Trophoblast cell (in vitro differentiated cells and primary cell): ENCODE measurements around the gene FAM83B.

Experiments
- DNase-seq, 2 donors: peaks; one replicate each; pipeline ENCODE4 v3.0.0-alpha.2; 2016
- H2AFZ ChIP-seq: 2 replicates; pipeline ENCODE4 v1.6.1; 2013; ENCODE audit warnings: low read length, moderate library complexity, mild to moderate bottlenecking; ENCODE audit not compliant: insufficient read depth, poor library complexity
- H2AK5ac ChIP-seq: 2 replicates; pipeline ENCODE4 v1.6.1; 2013; ENCODE audit warnings: mild to moderate bottlenecking, low read length
- H2BK120ac ChIP-seq: 2 replicates; pipeline ENCODE4 v1.6.1; 2013; ENCODE audit warnings: low read length, mild to moderate bottlenecking, moderate library complexity; ENCODE audit not compliant: insufficient read depth, poor library complexity
- H2BK12ac ChIP-seq: 2 replicates; pipeline ENCODE4 v1.6.1; 2013; ENCODE audit warnings: mild to moderate bottlenecking, low read length, moderate library complexity
- H2BK5ac ChIP-seq: 2 replicates; pipeline ENCODE4 v1.6.1; 2013; ENCODE audit warnings: low read length, low read depth, moderate library complexity, mild to moderate bottlenecking; ENCODE audit not compliant: poor library complexity
- H3K14ac ChIP-seq: 2 replicates; pipeline ENCODE4 v1.6.1; 2013; ENCODE audit warnings: mild to moderate bottlenecking, low read length
- H3K18ac ChIP-seq: 2 replicates; pipeline ENCODE4 v1.6.1; 2013; ENCODE audit warnings: mild to moderate bottlenecking, low read length
- H3K23ac ChIP-seq: 2 replicates; pipeline ENCODE4 v1.6.1; 2013; ENCODE audit warnings: low read length
- H3K27ac ChIP-seq: 2 replicates; pipeline ENCODE4 v1.5.1; 2013; ENCODE audit warnings: low read depth, mild to moderate bottlenecking, inconsistent platforms, low read length, moderate library complexity
- H3K27me3 ChIP-seq: 2 replicates; pipeline ENCODE4 v1.6.1; 2013; ENCODE audit warnings: inconsistent platforms, mild to moderate bottlenecking, low read length, moderate library complexity; ENCODE audit not compliant: insufficient read depth
- H3K36me3 ChIP-seq, 2 experiments: 1 replicate in 1 of 2; 2 replicates in 1 of 2; pipeline ENCODE4 v1.6.1; 2013; ENCODE audit warnings: low read length in 2 of 2, mild to moderate bottlenecking in 2 of 2, moderate library complexity in 1 of 2; ENCODE audit not compliant: insufficient read depth in 2 of 2, control insufficient read depth in 1 of 2
- H3K4ac ChIP-seq: 2 replicates; pipeline ENCODE4 v1.6.1; 2013; ENCODE audit warnings: low read depth, mild to moderate bottlenecking, low read length, moderate library complexity
- H3K4me1 ChIP-seq, 2 experiments: 1 replicate in 1 of 2; 2 replicates in 1 of 2; pipeline ENCODE4 v1.6.1; 2013; ENCODE audit warnings: low read length in 2 of 2, mild to moderate bottlenecking in 2 of 2, moderate library complexity in 1 of 2; ENCODE audit not compliant: insufficient read depth in 2 of 2, control insufficient read depth in 1 of 2
- H3K4me2 ChIP-seq: 2 replicates; pipeline ENCODE4 v1.6.1; 2013; ENCODE audit warnings: inconsistent platforms, mild to moderate bottlenecking, low read length, moderate library complexity
- H3K4me3 ChIP-seq: 2 replicates; pipeline ENCODE4 v1.5.1; 2013; ENCODE audit warnings: mild to moderate bottlenecking, low read depth, low read length, inconsistent platforms
- H3K79me1 ChIP-seq: one replicate; pipeline ENCODE4 v1.6.1; 2013; ENCODE audit warnings: low read length
- H3K79me2 ChIP-seq: 2 replicates; pipeline ENCODE4 v1.6.1; 2013; ENCODE audit warnings: low read length, mild to moderate bottlenecking; ENCODE audit not compliant: control insufficient read depth, insufficient read depth, poor library complexity
- H3K9ac ChIP-seq: 2 replicates; pipeline ENCODE4 v1.6.1; 2013; ENCODE audit warnings: mild to moderate bottlenecking, low read length
- H3K9me3 ChIP-seq: 2 replicates; pipeline ENCODE4 v1.6.1; 2013; ENCODE audit warnings: low read depth, mild to moderate bottlenecking, control low read depth, inconsistent platforms, low read length; ENCODE audit not compliant: insufficient read depth
- H4K12ac ChIP-seq: 2 replicates; pipeline ENCODE4 v1.6.1; 2013; ENCODE audit warnings: low read depth, mild to moderate bottlenecking, low read length, moderate library complexity
- H4K8ac ChIP-seq: 2 replicates; pipeline ENCODE4 v1.6.1; 2013; ENCODE audit warnings: low read depth, mild to moderate bottlenecking, low read length, moderate library complexity
- H4K91ac ChIP-seq: one replicate; pipeline ENCODE4 v1.6.1; 2013; ENCODE audit warnings: low read depth, mild to moderate bottlenecking, low read length, moderate library complexity
- WGBS: extraction: QIAGEN DNeasy Blood & Tissue Kit; methylation state at CpG from one replicate; pipeline ENCODE4 v1.1.7; 2013; ENCODE audit warnings: missing lambda C conversion rate; ENCODE audit not compliant: insufficient read length, insufficient coverage; ENCODE audit errors: extremely low coverage; 5-methylcytosine and 5-hydroxymethylcytosine counted together

The FAM83B gene

DNA sequence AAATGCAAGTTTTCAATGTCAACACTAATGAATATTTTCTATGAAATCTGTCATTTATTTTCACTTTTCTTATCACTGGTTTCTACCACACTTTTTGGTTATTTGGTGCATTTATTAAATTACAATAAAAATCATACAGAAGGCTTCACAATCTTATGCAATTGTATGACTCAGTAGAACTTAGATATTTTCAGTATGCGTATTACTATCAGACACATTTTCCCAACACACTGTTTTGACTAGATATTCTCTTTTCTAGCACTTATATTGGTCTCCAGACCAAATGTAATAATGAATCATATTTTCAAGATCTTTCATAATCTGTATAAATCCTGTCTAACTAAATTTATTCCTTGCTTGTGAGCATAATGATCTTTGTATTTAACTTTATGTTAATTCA is 74.1 kb downstream of the FAM83B start:
- Histone ChIP-seq H3K23ac (no peak overlapping the region), H3K9me3 (no peaks in the 10 kb centered on the region), H3K4me1 (no peaks in the 10 kb centered on the region), H3K4me2 (no peak overlapping the region), H3K4ac (no peak overlapping the region), H2BK12ac (no peak overlapping the region), H3K79me2 (no peaks in the 10 kb centered on the region), H4K12ac (no peak overlapping the region), H3K18ac (no peak overlapping the region), H4K8ac (no peak overlapping the region), H2BK5ac (no peak overlapping the region), H3K4me3 (no peak overlapping the region), H4K91ac (no peak overlapping the region), H2BK120ac (no peak overlapping the region), H3K36me3 (no peaks in the 10 kb centered on the region), H3K27me3 (no peaks in the 10 kb centered on the region), H2AFZ (no peak overlapping the region), H2AK5ac (no peak overlapping the region), H3K79me1 (no peaks in the 10 kb centered on the region), H3K9ac (no peak overlapping the region), H3K14ac (no peak overlapping the region), H3K27ac (no peak overlapping the region)
- no CpG with 5 or more reads among the region's 1 CpG for WGBS
- peak in 1 of 2 donors; percentile 13 for DNase-seq

DNA sequence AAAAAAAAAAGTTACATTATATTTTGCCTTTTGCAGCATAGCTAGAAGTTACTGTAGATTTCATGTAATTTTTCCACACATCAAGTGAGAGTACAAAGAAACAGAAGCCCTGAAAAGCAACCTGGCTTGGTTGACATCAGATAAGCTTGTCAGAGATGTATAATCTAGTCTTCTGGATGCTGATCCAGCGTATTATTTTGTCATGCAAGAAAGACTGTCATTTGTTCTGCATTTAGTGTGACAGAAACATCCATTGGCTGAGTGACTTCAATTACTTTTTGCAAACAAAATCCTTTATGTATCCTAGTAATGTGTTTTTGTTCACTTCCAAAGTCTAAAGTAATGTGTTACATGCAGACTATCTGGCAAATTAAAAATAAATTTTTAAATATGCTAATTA is 75.3 kb downstream of the FAM83B start:
- Histone ChIP-seq H3K27me3 (no peaks in the 10 kb centered on the region), H3K9ac (no peak overlapping the region), H3K36me3 (peaks cover 0 to 2% of the 10 kb centered on the region in 2 experiments), H3K18ac (no peak overlapping the region), H3K14ac (no peak overlapping the region), H3K4me1 (no peaks in the 10 kb centered on the region), H2BK120ac (no peak overlapping the region), H3K23ac (no peak overlapping the region), H3K27ac (no peak overlapping the region), H3K79me1 (no peaks in the 10 kb centered on the region), H2BK5ac (no peak overlapping the region), H4K8ac (no peak overlapping the region), H2AFZ (no peak overlapping the region), H4K12ac (no peak overlapping the region), H4K91ac (no peak overlapping the region), H2BK12ac (no peak overlapping the region), H3K4ac (no peak overlapping the region), H2AK5ac (no peak overlapping the region), H3K9me3 (no peaks in the 10 kb centered on the region), H3K4me2 (no peak overlapping the region), H3K4me3 (no peak overlapping the region), H3K79me2 (no peaks in the 10 kb centered on the region)
- no peak for DNase-seq
- WGBS: no CpG with 5 or more reads among the region's 1 CpG

DNA sequence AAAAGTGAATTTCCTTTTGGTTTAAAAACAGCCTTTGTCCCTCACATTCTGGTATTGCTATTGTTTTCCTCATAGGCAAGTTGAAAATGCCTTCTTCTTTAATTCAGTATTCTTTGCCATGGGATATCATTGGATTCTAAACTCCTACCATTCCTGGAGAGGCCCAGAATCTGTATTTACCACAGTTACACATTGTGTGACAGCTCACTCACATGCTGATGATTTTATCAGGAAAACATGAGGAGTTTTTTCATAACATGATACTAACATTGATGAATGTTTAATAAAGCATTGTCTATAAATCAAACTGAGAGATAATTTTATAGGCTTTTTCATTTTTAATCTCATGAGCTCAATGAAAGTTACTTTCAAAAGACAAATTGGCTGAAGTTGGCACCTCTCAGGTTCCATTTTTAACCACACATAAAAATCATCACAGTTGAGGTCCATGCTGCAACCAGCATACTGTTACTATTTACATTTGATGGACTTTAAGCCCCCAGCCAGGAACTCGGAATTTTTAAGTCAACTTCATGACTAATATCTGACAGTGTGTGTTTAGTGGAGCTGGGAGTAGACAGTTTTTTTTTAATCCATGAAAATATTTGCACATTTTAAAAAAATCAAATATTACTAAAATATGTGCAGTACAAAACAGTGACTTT is 82.8 kb downstream of the FAM83B start:
- Histone ChIP-seq H3K27ac (no peak overlapping the region), H4K91ac (no peak overlapping the region), H3K36me3 (peaks cover 0 to 2% of the 10 kb centered on the region in 2 experiments), H3K4me3 (no peak overlapping the region), H4K12ac (no peak overlapping the region), H3K27me3 (no peaks in the 10 kb centered on the region), H3K4me2 (no peak overlapping the region), H2BK120ac (no peak overlapping the region), H3K14ac (no peak overlapping the region), H3K79me1 (peaks cover 3% of the 10 kb centered on the region), H4K8ac (no peak overlapping the region), H2AFZ (no peak overlapping the region), H3K23ac (no peak overlapping the region), H3K4me1 (no peaks in the 10 kb centered on the region), H3K9ac (no peak overlapping the region), H2AK5ac (no peak overlapping the region), H2BK12ac (no peak overlapping the region), H2BK5ac (no peak overlapping the region), H3K9me3 (peaks cover 2% of the 10 kb centered on the region), H3K79me2 (no peaks in the 10 kb centered on the region), H3K18ac (no peak overlapping the region), H3K4ac (no peak overlapping the region)
- no peak for DNase-seq
- no CpG with 5 or more reads among the region's 1 CpG for WGBS

DNA sequence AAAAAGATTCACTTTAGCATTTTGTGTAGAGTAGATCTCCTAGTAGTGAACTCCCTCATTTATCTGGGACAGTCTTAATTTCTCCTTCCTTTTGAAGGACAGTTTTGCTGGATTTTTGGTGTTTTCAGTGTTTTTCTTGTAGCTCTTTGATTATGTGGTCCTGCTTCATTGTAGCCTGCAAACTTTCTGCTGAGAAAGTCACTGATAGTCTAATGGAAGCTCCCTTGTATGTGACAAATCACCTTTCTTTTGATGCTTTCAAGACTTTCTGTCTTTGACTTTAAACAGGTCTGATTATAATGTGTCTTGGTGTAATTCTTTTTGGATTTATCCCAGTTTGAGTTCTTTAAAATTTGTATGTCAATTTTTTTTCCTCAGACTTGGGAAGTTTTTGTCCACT is 86.1 kb downstream of the FAM83B start:
- no peak overlapping the region for H2AFZ ChIP-seq
- H2AK5ac ChIP-seq: no peak overlapping the region
- peaks cover 2% of the 10 kb centered on the region for H3K9me3 ChIP-seq

More for the DNA sequence above, 86.1 kb downstream of the FAM83B start:
- Histone ChIP-seq H3K4me1 (no peaks in the 10 kb centered on the region), H3K4me2 (no peak overlapping the region), H3K14ac (no peak overlapping the region), H3K36me3 (no peaks in the 10 kb centered on the region), H3K23ac (no peak overlapping the region), H2BK5ac (no peak overlapping the region), H2BK120ac (no peak overlapping the region), H3K4ac (no peak overlapping the region), H3K4me3 (no peak overlapping the region), H3K79me1 (peaks cover 3% of the 10 kb centered on the region), H3K9ac (no peak overlapping the region), H4K12ac (no peak overlapping the region), H2BK12ac (no peak overlapping the region), H3K27me3 (no peaks in the 10 kb centered on the region), H3K18ac (no peak overlapping the region), H4K91ac (no peak overlapping the region), H3K27ac (no peak overlapping the region), H3K79me2 (no peaks in the 10 kb centered on the region), H4K8ac (no peak overlapping the region)
- no peak for DNase-seq
